Heart left ventricle (tissue), 16 donors: ENCODE results near the gene FER. TPM values are rescaled to one million over a fixed set of nuclear protein-coding genes. Genes with fewer than 3 reads are reported as not detected.

Source experiments
- ATAC-seq, 4 donors: fragments of 200-7000 bp; cut with Tn5 transposase; one replicate each; pipeline ENCODE4 v1.9.1; 2020 to 2022; ENCODE audit warnings: moderate library complexity in 4 of 4, mild to moderate bottlenecking in 3 of 4, moderate number of reproducible peaks in 1 of 4
- DNase-seq, 5 donors: peaks; one replicate each; pipeline ENCODE4 v3.0.0-alpha.2; 2020
- H3K27ac ChIP-seq, 12 donors: fragments of 200-600 bp; sonication (generic) in 4 of 12; one replicate each; pipeline versions ENCODE4 v1.5.0 to v1.8.0; 2016 to 2022; ENCODE audit warnings: mild to moderate bottlenecking in 2 of 12
- H3K27me3 ChIP-seq, 9 donors: fragments of 200-600 bp; sonication (generic) in 2 of 9; one replicate each; pipeline versions ENCODE4 v1.5.1 to v1.8.0; 2016 to 2022; ENCODE audit warnings: mild to moderate bottlenecking in 3 of 9
- H3K36me3 ChIP-seq, 9 donors: fragments of 200-600 bp; sonication (generic) in 2 of 9; one replicate each; pipeline versions ENCODE4 v1.5.0 to v1.8.0; 2018 to 2022; ENCODE audit warnings: mild to moderate bottlenecking in 2 of 9
- H3K4me1 ChIP-seq, 12 donors: fragments of 200-600 bp; sonication (generic) in 4 of 12; one replicate each; pipeline versions ENCODE4 v1.5.0 to v1.8.0; 2016 to 2022; ENCODE audit warnings: mild to moderate bottlenecking in 3 of 12
- H3K4me3 ChIP-seq, 12 donors: fragments of 200-600 bp; sonication (generic) in 4 of 12; one replicate each; pipeline versions ENCODE4 v1.5.0 to v1.8.0; 2017 to 2022; ENCODE audit warnings: mild to moderate bottlenecking in 9 of 12, moderate library complexity in 4 of 12
- H3K9me3 ChIP-seq, 12 donors: fragments of 200-600 bp; sonication (generic) in 4 of 12; one replicate each; pipeline versions ENCODE4 v1.5.0 to v1.8.0; 2016 to 2022; ENCODE audit warnings: mild to moderate bottlenecking in 1 of 12
- CTCF ChIP-seq, 12 donors: fragments of 200-600 bp; sonication (generic) in 4 of 12; IDR thresholded peaks; one replicate each; pipeline versions ENCODE4 v1.5.0 to v1.8.0; 2018 to 2022; ENCODE audit warnings: antibody characterized with exemption in 12 of 12, mild to moderate bottlenecking in 5 of 12
- POLR2A ChIP-seq, 2 donors: fragments of 450-650 bp; IDR thresholded peaks; one replicate each; pipeline ENCODE4 v1.6.1; 2017; ENCODE audit warnings: antibody characterized with exemption in 2 of 2, mild to moderate bottlenecking in 2 of 2, moderate library complexity in 2 of 2
- WGBS, 4 donors: extraction: QIAGEN DNeasy Blood & Tissue Kit in 2 of 4; methylation state at CpG; one replicate each; pipeline versions ENCODE4 v1.1.5 to v1.1.7; 2013 to 2018; 5-methylcytosine and 5-hydroxymethylcytosine counted together
- intact Hi-C, 10 donors: fragments of 100-400 bp; cut with DNase I; formaldehyde crosslinking; loops; one replicate each; pipeline versions ENCODE4 v1.11.1 to v1.14.2; 2022
- polyA plus RNA-seq, 2 donors: library from polyadenylated mRNA; stranded (reverse); fragments of 200-250 nt; gene quantifications; one replicate each; pipeline ENCODE4 v1.2.3, GENCODE V29; 2013
- total RNA-seq, 9 donors: library from RNA; depleted of rRNA in 2 of 9; stranded (reverse); fragments of >200 nt in 2 of 9; fragmentation: NEBNext Ultra II Directional in 3 of 9; extraction: Animal tissue kit (Norgen Biotek cat#: 25700) in 3 of 9; gene quantifications; one replicate each; pipeline versions ENCODE4 v1.1.0 to v1.2.4, GENCODE V29; 2016 to 2023
- donor health status: ischemic (EF 13 %, LVEDD 7.1; RV severe dilation, severe dysfunction).
- donor health status: healthy with polysubstance abuse.
- donor health status: DM: no; HTN: yes; CAD: no.
- donor health status: DM: no; HTN: no; CAD: no.
- donor health status: ischemic (EF 25% LVEDD 6.9; RV normal size, moderate dysfunction).
- donor health status: ischemic (EF 25% LVEDD 5.7; RV mildly dilated, moderate dysfunction).
- donor health status: healthy.
- donor health status: DM: yes; HTN: yes; CAD: no.
- donor health status: ischemic (EF 35%, LVEDD 5.7; RV mildly dilated, moderate dysfunction).
- donor health status: nonischemic (EF 11% LVEDD 7.7; RV severe dilation, severe dysfunction).
- donor health status: DM: yes; HTN: yes; CAD: no.
- donor health status: PGD.
- donor health status: ischemic (EF 29% LVEDD 5.4; RV normal size, mild dysfunction).
- donor health status: nonischemic (EF 23%, LVEDD 6.1; RV moderate dilation, normal function).

FER gene
- total and polyA plus RNA-seq, 11 donors: 1.4 to 25.7 (median 13.1) TPM

- intact Hi-C loops: no loop called here
- no peaks in the 10 kb centered on the region for H3K27me3 ChIP-seq
- ATAC-seq (no peak), DNase-seq (no peak)
- H3K4me1 ChIP-seq: peaks cover 0 to 3% (median 0%) of the 10 kb centered on the region in 12 donors
- TF ChIP-seq POLR2A (IDR thresholded peaks at IDR 0.05) (no peak), CTCF (IDR thresholded peaks at IDR 0.05) (no peak)
- WGBS, 4 donors: 95 to 98% (median 98%) methylated on average over 4 of the region's 4 CpGs
- H3K27ac ChIP-seq: no peak overlapping the region
- no peaks in the 10 kb centered on the region for H3K9me3 ChIP-seq
- H3K36me3 ChIP-seq: no peaks in the 10 kb centered on the region
- H3K4me3 ChIP-seq: no peak overlapping the region
These were observed 415.6 kb downstream of the FER start for GRCh38 chr5:109163336-109163735.

GRCh38 chr5:109164001-109164400, 416.3 kb downstream of the FER start:
- 98 to 100% (median 99%) methylated on average over 2 of the region's 2 CpGs for WGBS, 4 donors
- ATAC-seq: no peak
- no peak for DNase-seq
- intact Hi-C loops: no loop called here
- Histone ChIP-seq H3K4me1 (peaks cover 0 to 3% (median 0%) of the 10 kb centered on the region in 12 donors), H3K4me3 (no peak overlapping the region), H3K27ac (no peak overlapping the region), H3K36me3 (no peaks in the 10 kb centered on the region), H3K27me3 (no peaks in the 10 kb centered on the region), H3K9me3 (no peaks in the 10 kb centered on the region)
- TF ChIP-seq POLR2A (IDR thresholded peaks at IDR 0.05) (no peak), CTCF (IDR thresholded peaks at IDR 0.05) (no peak)

- peaks cover 0 to 3% (median 0%) of the 10 kb centered on the region in 12 donors for H3K4me1 ChIP-seq
- DNase-seq: no peak
- no peak overlapping the region for H3K4me3 ChIP-seq
- H3K27ac ChIP-seq: no peak overlapping the region
- no peaks in the 10 kb centered on the region for H3K9me3 ChIP-seq
- H3K27me3 ChIP-seq: no peaks in the 10 kb centered on the region
- ATAC-seq: no peak
- H3K36me3 ChIP-seq: no peaks in the 10 kb centered on the region
- TF ChIP-seq POLR2A (IDR thresholded peaks at IDR 0.05): no peak
- no peak for TF ChIP-seq CTCF (IDR thresholded peaks at IDR 0.05)
- intact Hi-C loops: no loop called here
These were observed 419.9 kb downstream of the FER start for GRCh38 chr5:109167586-109167985.

DNA sequence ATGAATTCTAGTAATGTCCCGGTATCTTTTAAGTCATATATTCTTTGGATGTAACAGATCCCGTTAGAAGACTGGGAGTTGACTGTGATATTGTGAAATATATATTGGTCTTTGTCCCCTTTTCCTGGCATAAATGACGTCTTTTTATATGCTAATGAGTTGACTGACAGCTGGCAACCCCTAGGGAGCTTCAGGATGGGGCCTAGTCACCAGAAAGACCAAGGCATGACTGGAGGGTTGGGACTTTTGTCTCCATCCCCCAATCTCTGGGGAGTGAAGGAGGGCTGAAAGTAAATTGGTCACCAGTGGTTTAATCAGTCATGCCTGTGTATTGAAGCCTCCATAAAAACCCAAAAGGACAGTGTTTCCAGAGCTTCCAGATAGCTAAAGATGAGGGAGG, 420.5 kb downstream of the FER start:
- H3K4me3 ChIP-seq: no peak overlapping the region
- ATAC-seq (no peak), DNase-seq (no peak)
- no peaks in the 10 kb centered on the region for H3K9me3 ChIP-seq
- intact Hi-C loops: no loop called here
- peaks cover 0 to 3% (median 0%) of the 10 kb centered on the region in 12 donors for H3K4me1 ChIP-seq
- no peaks in the 10 kb centered on the region for H3K27me3 ChIP-seq
- no peak overlapping the region for H3K27ac ChIP-seq
- TF ChIP-seq CTCF (IDR thresholded peaks at IDR 0.05) (no peak), POLR2A (IDR thresholded peaks at IDR 0.05) (no peak)
- WGBS, 4 donors: 88 to 94% (median 93%) methylated on average over 3 of the region's 3 CpGs
- no peaks in the 10 kb centered on the region for H3K36me3 ChIP-seq
